ENCODE results near the gene CXorf38. TPM values are rescaled to one million over a fixed set of nuclear protein-coding genes. Genes with fewer than 3 reads are reported as not detected.

CXorf38 gene
- total and polyA plus RNA-seq, 2 experiments from 2014 or later, result 6.5 to 8.8 TPM

DNA sequence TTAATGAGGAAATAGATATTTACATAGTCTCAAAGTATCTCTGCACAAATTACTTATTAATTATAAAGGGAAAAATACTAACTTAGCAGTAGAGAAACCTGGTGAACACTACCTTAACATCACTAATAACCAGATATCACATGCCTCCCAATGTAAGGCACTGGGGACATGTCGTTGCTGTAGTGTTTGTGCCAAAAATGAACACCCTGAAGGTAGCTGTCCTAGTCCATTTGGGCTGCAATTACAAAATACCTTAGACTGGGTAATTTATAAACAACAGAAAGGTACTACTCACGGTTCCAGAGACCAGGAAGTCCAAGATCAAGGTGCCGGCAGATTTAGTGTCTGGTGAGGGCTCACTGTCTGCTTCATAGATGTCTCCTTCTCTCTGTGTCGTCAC lies 34.9 kb downstream of the CXorf38 start:
- H3K36me3 Mint-ChIP-seq (ENCODE audit: low read depth), result no peaks in the 10 kb centered on the region
- H2AFZ ChIP-seq, result no peak overlapping the region
- TF ChIP-seq POLR2AphosphoS5 (IDR thresholded peaks at IDR 0.05; ENCODE audit: low read depth) (no peak), CREB1 (CRISPR knock-in tag; IDR thresholded peaks at IDR 0.05; ENCODE audit: low read depth) (no peak), ZNF114 (CRISPR knock-in tag; IDR thresholded peaks at IDR 0.05) (no peak), JUNB (IDR thresholded peaks at IDR 0.05; ENCODE audit: unreplicated experiment) (no peak), NANOG (IDR thresholded peaks at IDR 0.05; ENCODE audit: borderline replicate concordance) (no peak), EZH2phosphoT487 (IDR thresholded peaks at IDR 0.05; ENCODE audit: unreplicated experiment) (no peak), ZNF331 (CRISPR knock-in tag; IDR thresholded peaks at IDR 0.05; ENCODE audit: low read depth) (no peak), ETS1 (IDR thresholded peaks at IDR 0.05) (no peak), EZH2 (IDR thresholded peaks at IDR 0.05; ENCODE audit: low read depth, unreplicated experiment) (no peak), STAT1 (IDR thresholded peaks at IDR 0.05; ENCODE audit: unreplicated experiment) (no peak), REST (IDR thresholded peaks at IDR 0.05; ENCODE audit: unreplicated experiment) (no peak)
- TF ChIP-seq, protein P1, sequence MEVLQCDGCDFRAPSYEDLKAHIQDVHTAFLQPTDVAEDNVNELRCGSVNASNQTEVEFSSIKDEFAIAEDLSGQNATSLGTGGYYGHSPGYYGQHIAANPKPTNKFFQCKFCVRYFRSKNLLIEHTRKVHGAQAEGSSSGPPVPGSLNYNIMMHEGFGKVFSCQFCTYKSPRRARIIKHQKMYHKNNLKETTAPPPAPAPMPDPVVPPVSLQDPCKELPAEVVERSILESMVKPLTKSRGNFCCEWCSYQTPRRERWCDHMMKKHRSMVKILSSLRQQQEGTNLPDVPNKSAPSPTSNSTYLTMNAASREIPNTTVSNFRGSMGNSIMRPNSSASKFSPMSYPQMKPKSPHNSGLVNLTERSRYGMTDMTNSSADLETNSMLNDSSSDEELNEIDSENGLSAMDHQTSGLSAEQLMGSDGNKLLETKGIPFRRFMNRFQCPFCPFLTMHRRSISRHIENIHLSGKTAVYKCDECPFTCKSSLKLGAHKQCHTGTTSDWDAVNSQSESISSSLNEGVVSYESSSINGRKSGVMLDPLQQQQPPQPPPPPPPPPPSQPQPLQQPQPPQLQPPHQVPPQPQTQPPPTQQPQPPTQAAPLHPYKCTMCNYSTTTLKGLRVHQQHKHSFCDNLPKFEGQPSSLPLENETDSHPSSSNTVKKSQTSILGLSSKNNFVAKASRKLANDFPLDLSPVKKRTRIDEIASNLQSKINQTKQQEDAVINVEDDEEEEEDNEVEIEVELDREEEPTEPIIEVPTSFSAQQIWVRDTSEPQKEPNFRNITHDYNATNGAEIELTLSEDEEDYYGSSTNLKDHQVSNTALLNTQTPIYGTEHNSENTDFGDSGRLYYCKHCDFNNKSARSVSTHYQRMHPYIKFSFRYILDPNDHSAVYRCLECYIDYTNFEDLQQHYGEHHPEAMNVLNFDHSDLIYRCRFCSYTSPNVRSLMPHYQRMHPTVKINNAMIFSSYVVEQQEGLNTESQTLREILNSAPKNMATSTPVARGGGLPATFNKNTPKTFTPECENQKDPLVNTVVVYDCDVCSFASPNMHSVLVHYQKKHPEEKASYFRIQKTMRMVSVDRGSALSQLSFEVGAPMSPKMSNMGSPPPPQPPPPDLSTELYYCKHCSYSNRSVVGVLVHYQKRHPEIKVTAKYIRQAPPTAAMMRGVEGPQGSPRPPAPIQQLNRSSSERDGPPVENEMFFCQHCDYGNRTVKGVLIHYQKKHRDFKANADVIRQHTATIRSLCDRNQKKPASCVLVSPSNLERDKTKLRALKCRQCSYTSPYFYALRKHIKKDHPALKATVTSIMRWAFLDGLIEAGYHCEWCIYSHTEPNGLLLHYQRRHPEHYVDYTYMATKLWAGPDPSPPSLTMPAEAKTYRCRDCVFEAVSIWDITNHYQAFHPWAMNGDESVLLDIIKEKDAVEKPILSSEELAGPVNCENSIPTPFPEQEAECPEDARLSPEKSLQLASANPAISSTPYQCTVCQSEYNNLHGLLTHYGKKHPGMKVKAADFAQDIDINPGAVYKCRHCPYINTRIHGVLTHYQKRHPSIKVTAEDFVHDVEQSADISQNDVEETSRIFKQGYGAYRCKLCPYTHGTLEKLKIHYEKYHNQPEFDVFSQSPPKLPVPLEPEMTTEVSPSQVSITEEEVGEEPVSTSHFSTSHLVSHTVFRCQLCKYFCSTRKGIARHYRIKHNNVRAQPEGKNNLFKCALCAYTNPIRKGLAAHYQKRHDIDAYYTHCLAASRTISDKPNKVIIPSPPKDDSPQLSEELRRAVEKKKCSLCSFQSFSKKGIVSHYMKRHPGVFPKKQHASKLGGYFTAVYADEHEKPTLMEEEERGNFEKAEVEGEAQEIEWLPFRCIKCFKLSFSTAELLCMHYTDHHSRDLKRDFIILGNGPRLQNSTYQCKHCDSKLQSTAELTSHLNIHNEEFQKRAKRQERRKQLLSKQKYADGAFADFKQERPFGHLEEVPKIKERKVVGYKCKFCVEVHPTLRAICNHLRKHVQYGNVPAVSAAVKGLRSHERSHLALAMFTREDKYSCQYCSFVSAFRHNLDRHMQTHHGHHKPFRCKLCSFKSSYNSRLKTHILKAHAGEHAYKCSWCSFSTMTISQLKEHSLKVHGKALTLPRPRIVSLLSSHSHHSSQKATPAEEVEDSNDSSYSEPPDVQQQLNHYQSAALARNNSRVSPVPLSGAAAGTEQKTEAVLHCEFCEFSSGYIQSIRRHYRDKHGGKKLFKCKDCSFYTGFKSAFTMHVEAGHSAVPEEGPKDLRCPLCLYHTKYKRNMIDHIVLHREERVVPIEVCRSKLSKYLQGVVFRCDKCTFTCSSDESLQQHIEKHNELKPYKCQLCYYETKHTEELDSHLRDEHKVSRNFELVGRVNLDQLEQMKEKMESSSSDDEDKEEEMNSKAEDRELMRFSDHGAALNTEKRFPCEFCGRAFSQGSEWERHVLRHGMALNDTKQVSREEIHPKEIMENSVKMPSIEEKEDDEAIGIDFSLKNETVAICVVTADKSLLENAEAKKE (CRISPR knock-in tag; IDR thresholded peaks at IDR 0.05), result no peak
- TF ChIP-seq, protein P2, sequence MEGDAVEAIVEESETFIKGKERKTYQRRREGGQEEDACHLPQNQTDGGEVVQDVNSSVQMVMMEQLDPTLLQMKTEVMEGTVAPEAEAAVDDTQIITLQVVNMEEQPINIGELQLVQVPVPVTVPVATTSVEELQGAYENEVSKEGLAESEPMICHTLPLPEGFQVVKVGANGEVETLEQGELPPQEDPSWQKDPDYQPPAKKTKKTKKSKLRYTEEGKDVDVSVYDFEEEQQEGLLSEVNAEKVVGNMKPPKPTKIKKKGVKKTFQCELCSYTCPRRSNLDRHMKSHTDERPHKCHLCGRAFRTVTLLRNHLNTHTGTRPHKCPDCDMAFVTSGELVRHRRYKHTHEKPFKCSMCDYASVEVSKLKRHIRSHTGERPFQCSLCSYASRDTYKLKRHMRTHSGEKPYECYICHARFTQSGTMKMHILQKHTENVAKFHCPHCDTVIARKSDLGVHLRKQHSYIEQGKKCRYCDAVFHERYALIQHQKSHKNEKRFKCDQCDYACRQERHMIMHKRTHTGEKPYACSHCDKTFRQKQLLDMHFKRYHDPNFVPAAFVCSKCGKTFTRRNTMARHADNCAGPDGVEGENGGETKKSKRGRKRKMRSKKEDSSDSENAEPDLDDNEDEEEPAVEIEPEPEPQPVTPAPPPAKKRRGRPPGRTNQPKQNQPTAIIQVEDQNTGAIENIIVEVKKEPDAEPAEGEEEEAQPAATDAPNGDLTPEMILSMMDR (conservative IDR thresholded peaks at IDR 0.05; ENCODE audit: low read depth in 2 of 2), result no peak

More for the DNA sequence above, 34.9 kb downstream of the CXorf38 start:
- Mint-ChIP-seq H3K27me3 (ENCODE audit: insufficient read depth, low read depth, poor library complexity) (no peaks in the 10 kb centered on the region), H3K4me3 (no peak overlapping the region), H3K27ac (no peak overlapping the region), H3K4me1 (peaks cover 1% of the 10 kb centered on the region; the same call in 1 of the 3 replicates), H3K9me3 (no peaks in the 10 kb centered on the region)
- DNase-seq (ENCODE audit: low spot score), result no peak
- Histone ChIP-seq H3K36me3 (ENCODE audit: insufficient read depth) (no peaks in the 10 kb centered on the region), H3K4me2 (no peak overlapping the region), H3K9me2 (ENCODE audit: insufficient read depth) (no peaks in the 10 kb centered on the region), H3K4me3 (no peak overlapping the region), H3K27ac (ENCODE audit: low read depth) (no peak overlapping the region), H3K4me1 (ENCODE audit: insufficient read depth) (no peaks in the 10 kb centered on the region), H3K79me2 (replicated peaks; ENCODE audit: insufficient read depth) (no peaks in the 10 kb centered on the region), H4K20me1 (replicated peaks; ENCODE audit: insufficient read depth) (no peaks in the 10 kb centered on the region), H3F3A (replicated peaks; ENCODE audit: low read depth) (peaks cover 6% of the 10 kb centered on the region), H3K27me3 (ENCODE audit: insufficient read depth) (no peaks in the 10 kb centered on the region)
- no peak for ATAC-seq

All from GM23338 (cell line).